Activated CD8-positive, alpha-beta memory T cell treated with anti-CD3 and anti-CD28 coated beads for 1 hour (primary cell): ENCODE measurements around the gene EPHA3.

Experiments
- DNase-seq, 2 donors: peaks; one replicate each; pipeline ENCODE4 v3.0.0-alpha.2; 2020; ENCODE audit warnings: low read depth in 1 of 2; ENCODE audit errors: extremely low read depth in 1 of 2

EPHA3 gene

GRCh38 chr3:89107461-89108290 lies at the start of gene EPHA3:
EPHA3 (plus strand) TSS chr3:89107621; CDS start chr3:89107749, 128 bp downstream.
- DNase-seq: no peak

- DNase-seq: no peak
Measured at GRCh38 chr3:89058371-89058770, 49.0 kb upstream of the EPHA3 start.

GRCh38 chr3:89059211-89059925 lies 48.1 kb upstream of the EPHA3 start:
- no peak for DNase-seq

- no peak for DNase-seq
Measured at GRCh38 chr3:89061259-89061658, 46.2 kb upstream of the EPHA3 start.

GRCh38 chr3:89067736-89068135 lies 39.7 kb upstream of the EPHA3 start:
- DNase-seq: no peak

GRCh38 chr3:89072642-89073041 lies 34.8 kb upstream of the EPHA3 start:
- no peak for DNase-seq

- DNase-seq: no peak
Measured at GRCh38 chr3:89079944-89080343, 27.5 kb upstream of the EPHA3 start.

- no peak for DNase-seq
Measured at GRCh38 chr3:89087851-89088250, 19.6 kb upstream of the EPHA3 start.

GRCh38 chr3:89098173-89098572 lies 9.2 kb upstream of the EPHA3 start:
- no peak for DNase-seq

GRCh38 chr3:89098964-89099585 lies 8.3 kb upstream of the EPHA3 start:
- no peak for DNase-seq

GRCh38 chr3:89101251-89101650 lies 6.2 kb upstream of the EPHA3 start:
- no peak for DNase-seq

- DNase-seq: no peak
Measured at GRCh38 chr3:89101921-89102320, 5.5 kb upstream of the EPHA3 start.

- DNase-seq: no peak
Measured at GRCh38 chr3:89104499-89104898, 2.9 kb upstream of the EPHA3 start.

- no peak for DNase-seq
Measured at GRCh38 chr3:89105503-89105902, 1.9 kb upstream of the EPHA3 start.

- no peak for DNase-seq
Measured at GRCh38 chr3:89108291-89108550, 800 bp downstream of the EPHA3 start.

GRCh38 chr3:89113344-89113743 lies 5.9 kb downstream of the EPHA3 start:
- no peak for DNase-seq

GRCh38 chr3:89113893-89114840 lies 6.7 kb downstream of the EPHA3 start:
- DNase-seq: no peak

- no peak for DNase-seq
Measured at GRCh38 chr3:89114841-89115223, 7.4 kb downstream of the EPHA3 start.

- no peak for DNase-seq
Measured at GRCh38 chr3:89116476-89116875, 9.1 kb downstream of the EPHA3 start.

GRCh38 chr3:89138048-89138447 lies 30.6 kb downstream of the EPHA3 start:
- no peak for DNase-seq

GRCh38 chr3:89139870-89140269 lies 32.4 kb downstream of the EPHA3 start:
- DNase-seq: no peak
